Measurements from ENCODE around the gene SPTB. TPM values are rescaled to one million over a fixed set of nuclear protein-coding genes. Genes with fewer than 3 reads are reported as not detected.

Gene SPTB
- total RNA-seq, 1 donor from 2014 or later, result 8.9 TPM

GRCh38 chr14:64748995-64749714 lies 130.6 kb downstream of the SPTB start:
- no peak for DNase-seq (ENCODE audit: low spot score in 2 of 2, unreplicated experiment in 2 of 2)
- Mint-ChIP-seq H3K36me3 (peaks cover 21% of the 10 kb centered on the region), H3K4me3 (no peak overlapping the region), H3K4me1 (peaks cover 4% of the 10 kb centered on the region), H3K27me3 (ENCODE audit: low read depth) (no peaks in the 10 kb centered on the region), H3K27ac (no peak overlapping the region), H3K9me3 (no peaks in the 10 kb centered on the region)
- no peak for TF ChIP-seq CTCF (IDR thresholded peaks at IDR 0.05; ENCODE audit: unreplicated experiment)

- Mint-ChIP-seq H3K4me1 (peaks cover 4% of the 10 kb centered on the region), H3K36me3 (peaks cover 26% of the 10 kb centered on the region), H3K27ac (no peak overlapping the region), H3K27me3 (ENCODE audit: low read depth) (no peaks in the 10 kb centered on the region), H3K9me3 (no peaks in the 10 kb centered on the region), H3K4me3 (no peak overlapping the region)
- no peak for DNase-seq (ENCODE audit: low spot score in 2 of 2, unreplicated experiment in 2 of 2)
- no peak for TF ChIP-seq CTCF (IDR thresholded peaks at IDR 0.05; ENCODE audit: unreplicated experiment)
Observed at GRCh38 chr14:64748521-64748920, 131.2 kb downstream of the SPTB start.

- Mint-ChIP-seq H3K4me1 (peaks cover 4% of the 10 kb centered on the region), H3K27me3 (ENCODE audit: low read depth) (no peaks in the 10 kb centered on the region), H3K36me3 (peaks cover 29% of the 10 kb centered on the region), H3K4me3 (no peak overlapping the region), H3K27ac (no peak overlapping the region), H3K9me3 (no peaks in the 10 kb centered on the region)
- DNase-seq (ENCODE audit: low spot score in 2 of 2, unreplicated experiment in 2 of 2), result no peak
- no peak for TF ChIP-seq CTCF (IDR thresholded peaks at IDR 0.05; ENCODE audit: unreplicated experiment)
Observed at GRCh38 chr14:64747327-64747726, 132.4 kb downstream of the SPTB start.

- Mint-ChIP-seq H3K4me3 (no peak overlapping the region), H3K36me3 (peaks cover 35% of the 10 kb centered on the region), H3K4me1 (peaks cover 4% of the 10 kb centered on the region), H3K27me3 (ENCODE audit: low read depth) (no peaks in the 10 kb centered on the region), H3K9me3 (no peaks in the 10 kb centered on the region), H3K27ac (no peak overlapping the region)
- no peak for DNase-seq (ENCODE audit: low spot score in 2 of 2, unreplicated experiment in 2 of 2)
- no peak for TF ChIP-seq CTCF (IDR thresholded peaks at IDR 0.05; ENCODE audit: unreplicated experiment)
Observed at GRCh38 chr14:64746298-64747250, 133.1 kb downstream of the SPTB start.

- no peak for TF ChIP-seq CTCF (IDR thresholded peaks at IDR 0.05; ENCODE audit: unreplicated experiment)
Observed at GRCh38 chr14:64745511-64746091, 134.1 kb downstream of the SPTB start.

More at GRCh38 chr14:64745511-64746091, 134.1 kb downstream of the SPTB start:
- Mint-ChIP-seq H3K36me3 (peaks cover 39% of the 10 kb centered on the region), H3K27ac (peak overlapping the region; percentile 34), H3K4me3 (no peak overlapping the region), H3K4me1 (peaks cover 4% of the 10 kb centered on the region), H3K27me3 (ENCODE audit: low read depth) (no peaks in the 10 kb centered on the region), H3K9me3 (no peaks in the 10 kb centered on the region)
- no peak for DNase-seq (ENCODE audit: low spot score in 2 of 2, unreplicated experiment in 2 of 2)
